ENCODE measurements around the gene ZNF680.
"Not testable (repeated sequence)": the region's sequence is repeated elsewhere in the genome, so short reads cannot be mapped to it uniquely, and the experiment has no call there.

Gene ZNF680

DNA sequence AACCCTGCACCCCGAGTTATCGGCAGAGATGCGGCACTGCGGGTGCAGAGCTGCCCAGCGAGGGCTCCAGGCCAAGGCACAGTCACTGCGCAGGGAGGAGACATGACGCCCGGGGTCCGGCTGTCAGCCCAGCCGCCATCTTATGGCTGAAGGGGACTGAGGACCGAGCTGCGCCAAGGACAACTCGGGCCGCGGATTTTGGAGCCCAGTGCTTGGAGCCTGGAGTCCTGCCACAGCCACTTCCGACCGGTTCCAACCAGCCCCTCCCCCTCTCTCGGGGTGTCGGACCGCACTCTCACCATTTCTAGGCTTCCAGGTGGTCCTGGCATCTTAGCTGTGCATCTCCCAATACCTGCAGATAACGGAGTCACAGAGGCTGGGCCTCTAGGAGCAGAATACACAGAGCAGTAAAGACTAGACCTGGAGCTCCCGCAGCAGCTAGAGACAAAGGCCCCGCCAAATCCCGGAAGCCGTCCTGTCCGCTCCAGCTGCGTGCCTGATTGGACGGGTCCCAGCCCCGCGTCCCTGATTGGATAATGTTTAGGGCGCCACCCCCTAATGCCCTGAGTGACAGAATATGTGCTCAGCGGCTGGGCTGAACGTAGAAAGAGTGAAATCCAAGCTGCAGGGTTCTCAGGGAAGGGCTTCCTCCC is at the start of gene ZNF680:
ZNF680 (minus strand) TSS at position 446 of the 653 bp plus-strand sequence; CDS start at position 329, 117 bp downstream.
- DNase-seq, result peak; percentile 90 to 93

DNA sequence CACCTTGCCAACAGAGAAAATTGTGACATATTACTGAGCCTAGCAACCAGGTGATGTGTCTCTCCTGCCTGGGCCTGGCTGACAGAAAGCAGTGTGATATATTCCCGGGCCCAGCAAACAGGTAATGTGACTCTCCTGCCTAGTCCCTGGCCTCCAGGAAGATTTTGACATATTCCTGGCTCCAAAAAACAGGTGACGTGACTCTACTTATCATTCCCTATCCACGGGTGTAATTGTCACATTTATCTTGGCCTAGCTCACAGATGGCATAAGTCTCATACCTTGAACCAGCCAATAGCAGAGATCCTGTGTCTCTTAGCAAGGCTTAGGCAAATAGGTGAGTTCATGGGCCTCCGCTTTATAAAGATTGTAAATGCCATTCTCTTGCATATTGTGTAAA is 49.6 kb upstream of the ZNF680 start:
- DNase-seq, result no peak

DNA sequence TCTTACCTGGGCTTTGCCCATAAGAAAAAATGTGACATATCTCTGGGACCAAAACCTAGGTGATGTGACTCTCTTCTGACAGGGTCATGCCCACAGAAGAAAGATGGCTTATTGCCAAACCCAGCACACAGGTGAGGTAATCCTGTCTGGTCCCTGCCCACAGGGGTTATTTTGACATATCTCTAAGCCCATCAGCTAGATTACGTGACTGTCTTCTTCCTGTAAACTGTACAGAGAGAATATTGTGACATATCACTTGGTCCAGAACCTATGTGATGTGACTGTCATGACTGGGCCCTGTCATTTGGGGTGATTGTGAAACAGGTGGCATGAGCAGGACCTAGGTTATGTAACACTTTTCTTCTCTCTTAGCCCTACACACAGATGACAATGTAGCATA is 48.8 kb upstream of the ZNF680 start:
- no peak for DNase-seq

DNA sequence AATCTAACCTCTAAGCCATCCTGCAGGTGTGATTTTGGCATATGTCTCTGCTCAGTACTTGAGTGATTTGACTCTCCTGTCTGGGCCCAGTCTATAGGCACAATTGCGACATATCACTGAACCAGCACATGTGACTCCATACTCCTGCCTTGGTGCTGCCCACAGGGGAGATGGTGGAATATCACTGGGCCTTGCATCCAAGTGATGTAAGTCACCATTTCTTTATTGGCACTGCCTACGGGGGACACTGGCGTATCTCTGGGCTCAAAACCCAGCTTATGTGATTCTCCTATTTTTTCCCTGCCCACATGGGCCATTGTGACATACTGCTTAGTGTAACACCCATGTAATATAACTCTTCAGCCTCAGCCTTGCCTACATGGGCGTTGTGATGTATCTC is 48.1 kb upstream of the ZNF680 start:
- no peak for DNase-seq

DNA sequence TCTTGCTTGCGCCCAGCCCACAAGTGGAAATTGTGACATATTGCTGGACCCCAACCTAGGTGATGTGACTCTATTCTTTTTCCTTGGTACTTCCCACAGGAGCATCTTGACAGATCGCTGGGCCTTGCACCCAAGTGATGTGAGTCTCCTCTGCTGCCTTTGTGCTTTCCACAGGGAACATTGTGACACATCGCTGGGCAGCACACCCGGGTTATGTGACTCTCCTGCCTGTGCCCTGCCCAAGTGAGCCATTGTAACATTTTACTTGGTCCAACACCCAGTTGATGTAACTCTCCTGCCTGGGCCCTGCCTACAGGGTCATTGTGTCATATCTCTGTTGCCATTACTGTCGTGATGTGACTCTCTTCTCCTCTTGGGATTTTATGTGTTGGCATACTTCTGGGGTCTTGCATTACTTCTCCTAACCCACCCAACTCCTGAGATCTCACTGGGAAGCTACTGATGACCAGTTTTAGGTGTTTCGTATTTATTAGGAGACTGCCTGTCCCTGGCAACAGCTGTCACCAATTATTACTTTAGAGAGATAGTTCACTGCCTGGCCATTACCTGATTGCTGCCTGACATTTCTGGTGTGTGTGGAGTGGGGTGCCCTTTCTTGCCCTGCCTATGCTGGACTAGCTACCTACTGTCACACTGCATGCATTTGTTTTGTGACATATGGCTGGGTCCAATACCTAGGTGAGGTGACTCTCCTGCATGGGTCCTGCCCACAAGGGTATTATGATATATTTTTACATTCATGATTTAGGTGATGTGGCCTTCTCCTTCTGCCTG is 45.4 kb upstream of the ZNF680 start:
- DNase-seq, result no peak

DNA sequence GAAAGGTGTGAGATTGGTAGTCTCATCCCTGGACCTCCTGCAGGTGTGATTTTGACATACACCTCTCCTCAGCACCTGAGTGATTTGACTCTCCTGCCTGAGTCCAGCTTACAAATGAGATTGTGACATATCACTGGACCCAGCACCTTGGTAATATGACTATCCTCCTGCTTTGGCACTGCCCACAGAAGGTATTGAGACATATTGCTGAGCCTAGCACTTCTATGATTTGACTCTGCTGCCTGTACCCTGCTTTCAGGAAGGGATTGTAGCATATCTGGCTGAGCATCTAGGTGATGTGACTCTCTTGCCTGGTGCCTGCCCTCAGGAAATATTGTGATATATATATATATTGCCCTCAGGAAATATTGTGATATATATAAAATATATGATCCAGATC is 43.5 kb upstream of the ZNF680 start:
- DNase-seq, result no peak

DNA sequence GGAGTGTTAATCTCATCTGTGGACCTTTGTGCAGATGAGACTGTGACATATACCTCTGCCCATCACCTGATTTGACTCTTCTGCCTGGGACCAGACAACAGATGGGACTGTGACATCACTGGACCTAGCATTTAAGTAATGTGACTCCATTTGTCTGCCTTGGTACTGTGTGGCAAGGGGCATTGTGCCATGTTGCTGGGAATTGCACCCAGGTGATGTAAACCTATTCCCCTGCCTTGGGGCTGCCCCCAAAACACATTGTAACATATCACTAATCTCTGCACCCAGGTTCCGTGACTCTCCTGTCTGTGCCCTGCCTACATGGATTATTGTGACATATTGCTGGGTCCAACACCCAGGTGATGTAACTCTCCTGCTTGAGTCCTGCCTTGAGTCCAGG is 40.4 kb upstream of the ZNF680 start:
- no peak for DNase-seq

DNA sequence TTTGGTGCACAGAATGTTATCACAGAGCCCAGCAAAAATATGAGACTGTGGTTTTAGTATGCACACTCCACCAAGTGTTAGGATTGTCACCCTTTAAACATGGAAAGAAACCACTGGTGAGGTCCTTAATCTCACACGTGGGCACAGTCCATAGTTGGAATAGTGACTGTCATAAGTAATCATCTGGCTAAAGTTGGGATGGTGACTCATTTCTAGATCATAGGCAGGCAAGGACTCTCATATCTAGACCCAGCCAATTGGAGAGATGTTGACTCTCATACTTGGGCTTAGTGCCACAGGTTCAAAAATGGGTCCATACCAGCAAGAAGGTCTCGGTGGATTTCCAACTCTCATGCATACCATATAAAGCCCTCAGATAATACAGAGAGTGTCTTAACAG is 39.6 kb upstream of the ZNF680 start:
- no peak for DNase-seq

DNA sequence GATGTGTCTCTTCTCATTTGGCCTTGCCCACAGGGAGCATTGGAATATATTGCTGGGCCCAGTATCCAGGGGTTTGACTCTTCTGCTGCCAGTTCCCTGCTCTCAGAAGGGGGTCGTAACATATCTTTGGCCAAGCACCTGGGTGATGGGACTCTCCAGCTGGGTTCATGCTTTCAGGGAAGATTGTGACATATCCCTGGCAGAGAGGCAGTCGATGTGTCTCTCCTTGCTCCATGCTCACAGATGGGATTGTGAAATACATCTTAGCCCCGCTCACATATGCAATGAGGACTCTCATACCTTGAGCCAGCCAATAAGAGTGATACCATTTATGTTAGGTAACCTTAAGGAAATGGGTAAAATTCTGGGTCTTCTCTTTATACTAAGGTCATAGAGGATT is 39.2 kb upstream of the ZNF680 start:
- no peak for DNase-seq

DNA sequence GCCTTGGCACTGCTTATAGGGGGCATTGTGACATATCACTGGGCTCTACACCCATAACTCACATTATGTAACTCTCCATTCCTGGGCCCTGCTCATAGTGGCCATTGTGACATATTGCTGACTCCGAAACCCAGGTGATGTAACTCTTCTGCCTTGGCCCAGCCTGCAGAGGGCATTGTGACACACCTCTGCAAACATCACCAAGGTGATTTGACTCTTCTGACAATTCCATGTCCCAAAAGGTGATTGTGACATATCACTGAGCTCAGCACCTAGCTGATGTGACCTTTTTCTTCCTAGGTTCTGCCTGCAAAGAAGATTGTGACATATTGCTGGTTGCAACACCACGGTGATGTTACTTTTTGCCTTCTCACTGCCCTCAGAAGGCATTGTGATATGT is 36.5 kb upstream of the ZNF680 start:
- DNase-seq, result no peak

DNA sequence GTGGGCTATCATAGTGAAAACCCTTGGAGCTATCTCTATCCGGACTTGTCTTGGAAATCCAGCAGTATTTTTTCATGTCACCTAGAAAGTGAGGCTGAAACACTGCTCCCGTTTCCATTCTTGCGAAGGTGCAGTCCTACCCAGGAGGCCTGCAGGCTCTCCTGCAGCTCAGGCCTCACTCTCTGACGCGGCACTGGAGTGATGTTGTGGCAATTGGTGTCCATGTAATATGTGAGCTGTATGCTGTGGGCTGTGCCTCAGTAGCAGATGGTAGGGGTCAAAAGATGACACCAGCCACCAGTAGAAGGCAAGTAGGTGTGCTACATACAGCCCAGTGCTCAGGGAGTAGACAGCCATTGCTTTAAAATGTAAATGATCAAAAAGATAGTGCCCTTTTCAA is 28.1 kb upstream of the ZNF680 start:
- no peak for DNase-seq

DNA sequence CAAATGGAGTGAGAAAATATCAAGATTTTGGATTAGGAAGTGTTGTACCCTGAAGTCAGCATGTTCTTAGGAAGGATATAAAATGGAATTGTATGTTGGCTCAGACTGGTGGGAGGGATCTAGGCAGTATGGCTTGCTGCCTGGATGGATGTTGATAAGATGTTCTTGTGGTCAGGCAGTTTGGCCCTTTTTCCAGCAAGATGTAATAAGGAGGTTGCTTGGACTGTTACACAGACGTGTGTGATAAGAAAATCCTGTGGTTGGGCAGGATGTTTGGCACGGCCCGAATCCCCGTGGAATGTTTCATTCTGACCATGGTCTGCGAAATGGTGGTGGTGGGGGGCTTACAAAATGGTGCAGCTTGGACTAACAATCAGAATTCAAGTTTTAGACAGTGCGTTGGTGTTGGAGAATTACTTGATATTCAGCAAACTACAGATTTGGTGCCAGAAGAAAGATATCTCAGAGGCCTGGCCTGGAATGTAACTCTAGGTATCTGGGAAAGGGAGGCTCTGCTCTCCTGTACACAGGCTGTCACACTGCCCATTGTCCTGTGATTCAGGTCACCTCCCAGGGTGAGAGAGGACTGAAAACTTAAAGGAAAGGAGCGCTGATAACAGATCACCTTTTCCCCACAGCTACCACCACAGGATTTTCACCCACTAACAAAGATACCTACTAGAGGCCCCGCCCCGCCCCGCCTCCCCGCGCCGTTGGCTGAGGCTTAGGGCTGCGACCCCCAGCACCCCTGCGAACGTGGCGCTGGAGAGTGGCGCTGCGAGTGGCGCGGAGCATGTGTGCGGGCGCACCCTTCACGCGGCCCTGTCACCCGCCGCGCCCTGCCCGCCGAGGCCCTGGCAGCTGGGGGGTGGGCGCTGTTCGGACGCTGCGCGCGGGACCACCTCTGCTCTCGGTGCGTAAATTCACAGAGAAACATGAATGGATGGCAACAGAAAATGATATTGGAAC is 19.3 kb upstream of the ZNF680 start:
- no peak for DNase-seq

DNA sequence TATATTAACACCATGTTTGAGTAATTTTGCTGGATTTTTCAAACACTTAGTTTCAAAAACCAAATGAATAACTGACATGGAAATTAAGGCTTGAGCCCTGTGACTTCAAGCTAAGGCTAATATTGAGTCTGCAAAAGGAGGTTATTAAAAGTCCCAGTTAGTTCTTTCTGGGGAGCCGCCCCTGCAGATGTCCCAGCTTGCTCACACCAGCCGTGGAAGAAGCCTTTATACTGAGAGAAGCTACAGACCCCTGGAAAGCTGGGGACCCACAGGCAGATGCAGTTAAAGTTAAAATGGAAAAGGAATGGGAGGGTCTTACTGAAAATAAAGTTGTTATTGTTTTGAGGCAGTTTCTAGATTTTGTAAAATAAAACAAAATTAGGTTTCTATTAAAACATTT is 18.5 kb upstream of the ZNF680 start:
- DNase-seq, result no peak

DNA sequence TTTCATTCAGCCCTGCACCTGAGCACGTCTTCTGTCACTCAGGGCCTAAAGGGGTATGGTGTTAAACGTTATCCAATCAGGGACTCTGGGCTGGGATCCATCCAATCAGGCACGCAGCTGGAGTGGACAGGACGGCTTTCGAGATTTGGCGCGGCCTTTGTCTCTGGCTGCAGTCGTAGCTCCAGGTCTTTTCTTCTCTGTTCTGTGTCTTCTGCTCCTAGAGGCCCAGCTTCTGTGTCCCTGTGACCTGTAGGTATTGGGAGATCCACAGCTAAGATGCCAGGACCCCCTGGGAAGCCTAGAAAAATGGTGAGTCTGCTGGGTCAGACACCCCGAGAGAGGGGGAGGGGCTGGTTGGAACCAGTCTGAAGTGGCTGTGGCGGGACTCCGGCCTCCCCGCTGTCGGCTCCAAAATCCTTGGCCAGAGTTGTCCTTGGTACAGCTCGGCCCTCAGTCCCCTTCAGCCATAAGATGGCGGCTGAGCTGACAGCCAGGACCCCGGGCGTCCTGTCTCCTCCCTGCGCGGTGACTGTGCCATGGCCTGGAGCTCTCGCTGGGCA is 11.7 kb upstream of the ZNF680 start:
- no peak for DNase-seq

DNA sequence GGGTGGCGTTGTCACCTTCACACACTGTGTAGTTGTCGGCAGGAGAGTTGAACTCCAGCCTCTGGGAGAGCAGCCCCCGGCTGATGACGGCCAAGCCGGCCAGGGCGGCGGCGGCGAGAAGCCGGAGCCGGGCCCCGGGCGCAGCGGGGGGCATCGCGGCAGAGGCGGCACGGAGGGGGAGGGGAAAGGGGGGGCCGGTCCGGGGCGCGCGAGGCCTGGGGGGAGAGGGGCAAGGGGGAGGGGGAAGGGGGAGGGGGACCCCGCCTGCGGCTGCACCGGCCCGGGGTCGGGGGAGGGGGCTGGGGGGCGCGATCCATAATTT is 7.4 kb upstream of the ZNF680 start:
- DNase-seq, result not testable (repeated sequence)

DNA sequence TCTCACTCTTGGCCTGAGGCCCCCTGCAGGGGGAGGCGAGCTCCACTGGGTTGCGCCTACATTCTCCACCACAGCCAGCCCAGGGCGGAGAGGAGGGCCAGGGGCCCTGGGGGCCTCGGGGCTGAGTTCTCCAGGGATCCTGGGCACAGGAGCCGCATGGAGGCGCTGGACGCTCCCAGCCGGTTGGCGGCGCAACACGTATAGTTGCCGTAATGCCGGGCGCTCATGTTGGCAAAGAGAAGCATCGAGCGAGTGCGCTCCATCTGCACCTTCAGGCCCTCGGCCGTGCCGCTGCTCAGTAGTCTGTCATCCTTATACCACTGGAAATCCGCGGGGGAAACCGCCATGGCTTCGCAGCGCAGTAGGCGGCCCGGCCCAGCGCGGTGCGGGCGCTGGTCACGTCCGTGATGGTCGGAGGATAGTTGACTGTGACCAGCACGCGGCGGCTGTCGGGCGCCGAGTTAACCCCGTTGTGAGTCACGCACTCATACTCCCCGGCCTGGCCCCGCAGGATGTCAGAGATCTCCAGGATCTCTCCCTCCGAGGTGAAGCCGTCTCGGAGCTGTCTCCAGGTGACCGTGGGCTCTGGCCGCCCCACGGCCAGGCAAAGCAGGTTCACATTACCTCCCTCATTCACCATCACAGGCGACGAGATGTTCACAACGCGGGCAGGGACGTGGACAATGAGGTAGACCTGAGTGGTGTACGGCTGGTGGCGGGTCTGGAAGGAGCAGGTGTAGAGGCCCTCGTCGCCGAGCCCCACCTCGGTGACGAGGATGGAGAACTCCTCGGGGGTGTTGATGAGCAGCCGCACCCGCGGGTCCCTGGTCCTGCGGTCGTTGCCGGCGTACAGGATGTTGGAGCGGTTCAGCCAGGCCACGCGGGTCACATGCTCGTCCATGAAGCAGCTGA is 6.8 kb upstream of the ZNF680 start:
- DNase-seq, result peak; percentile 31 to 53

DNA sequence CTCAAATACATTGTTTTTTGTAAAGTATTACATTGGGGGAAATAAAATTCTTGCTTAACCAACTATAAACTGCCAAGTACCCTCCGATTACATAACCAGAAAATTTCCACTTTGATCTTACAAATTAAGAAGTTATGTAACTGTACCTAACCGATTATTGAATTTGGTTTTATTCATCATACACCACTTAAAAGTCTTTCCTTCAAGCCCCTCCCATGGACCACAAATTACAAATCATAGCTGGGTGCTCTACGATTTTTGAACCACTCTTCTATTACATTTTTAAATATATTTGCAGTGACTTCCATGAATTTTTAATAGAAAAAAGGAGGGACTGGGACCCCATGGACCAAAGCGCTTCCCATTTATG is 630 bp downstream of the ZNF680 start:
- peak in 1 of 2 donors; percentile 34 for DNase-seq

DNA sequence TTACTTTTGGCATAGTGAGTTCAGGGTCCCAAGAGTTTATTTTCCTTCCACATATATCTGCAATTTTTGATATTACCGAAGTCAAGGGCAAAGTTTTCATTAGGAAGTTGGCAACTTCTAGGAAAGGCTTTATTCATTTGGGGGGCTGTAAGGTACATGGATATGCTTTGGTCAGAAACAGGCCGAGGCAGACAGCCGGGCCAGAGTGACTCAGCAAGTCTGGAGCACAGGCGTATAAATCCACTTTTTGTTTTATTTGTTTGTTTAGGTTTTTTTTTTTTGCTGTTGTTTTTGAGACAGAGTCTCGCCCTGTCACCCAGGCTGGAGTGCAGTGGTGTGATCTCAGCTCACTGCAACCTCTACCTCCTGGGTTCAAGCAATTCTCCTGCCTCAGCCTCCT is 3.7 kb downstream of the ZNF680 start:
- no peak for DNase-seq

DNA sequence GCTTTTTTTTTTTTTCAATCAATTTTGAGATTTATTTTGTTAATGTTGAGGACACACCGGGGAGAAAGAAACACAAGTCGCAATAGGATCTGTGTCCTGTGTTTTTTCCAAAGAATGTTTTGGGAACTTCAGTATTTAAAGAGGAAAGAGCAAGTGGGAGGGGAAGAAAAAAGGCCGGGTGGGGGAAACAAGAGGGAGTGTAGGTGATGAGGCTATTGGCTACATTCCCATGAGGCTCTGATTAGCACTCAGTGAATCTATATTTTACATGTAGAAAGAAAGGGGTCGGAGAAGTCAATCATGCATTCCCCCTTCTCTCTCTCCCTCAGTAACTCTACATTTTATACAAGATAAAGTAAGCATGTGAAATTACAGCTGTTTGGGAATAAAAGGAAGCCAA is 4.1 kb downstream of the ZNF680 start:
- no peak for DNase-seq

DNA sequence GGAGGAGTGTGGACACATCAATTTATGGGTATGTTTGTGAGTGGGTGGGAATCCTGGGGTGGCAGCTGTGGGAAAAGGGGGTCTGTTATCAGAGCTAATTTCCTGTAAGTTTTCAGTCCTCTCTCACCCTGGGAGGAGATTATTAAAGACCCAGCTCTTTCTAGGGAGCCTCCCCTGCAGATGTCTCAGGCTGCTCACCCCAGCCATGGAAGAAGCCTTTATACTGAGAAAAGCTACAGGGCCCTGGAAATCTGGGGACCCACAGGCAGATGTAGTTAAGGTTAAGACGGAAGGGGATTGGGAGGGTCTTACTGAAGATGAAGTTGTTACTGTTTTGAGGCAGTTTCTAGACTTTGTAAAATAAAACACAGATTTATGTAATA is 4.6 kb downstream of the ZNF680 start:
- DNase-seq, result no peak

DNA sequence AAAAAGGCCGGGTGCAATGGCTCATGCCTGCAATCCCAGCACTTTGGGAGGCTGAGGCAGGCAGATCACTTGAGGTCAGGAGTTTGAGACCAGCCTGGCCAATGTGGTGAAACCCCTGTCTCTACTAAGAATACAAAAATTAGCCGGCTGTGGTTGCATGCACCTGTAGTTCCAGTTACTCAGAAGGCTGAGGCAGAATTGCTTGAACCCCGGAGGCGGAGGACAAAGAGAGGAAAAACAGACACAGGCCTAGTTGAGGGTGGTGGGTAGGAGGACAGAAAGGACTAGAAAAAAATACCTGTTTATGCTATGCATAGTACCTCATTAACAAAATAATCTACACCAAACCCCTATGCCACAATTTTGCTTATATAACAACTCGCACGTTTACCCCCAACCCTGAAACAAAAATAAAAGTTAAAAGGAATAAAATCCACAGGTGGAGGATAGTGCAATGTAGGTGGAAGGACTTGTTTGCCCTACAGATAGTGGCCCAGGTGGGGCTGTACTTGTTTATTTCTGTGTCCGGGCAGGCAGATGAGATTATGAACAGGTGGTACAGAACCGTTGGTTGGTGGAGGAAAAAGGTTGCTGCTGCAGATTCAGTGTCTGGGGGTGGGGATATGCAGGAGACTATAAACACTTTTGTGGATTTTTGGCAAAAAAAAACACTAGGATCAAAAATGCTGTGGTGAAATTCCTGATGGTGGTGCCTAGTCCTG is 5.1 kb downstream of the ZNF680 start:
- DNase-seq, result no peak

DNA sequence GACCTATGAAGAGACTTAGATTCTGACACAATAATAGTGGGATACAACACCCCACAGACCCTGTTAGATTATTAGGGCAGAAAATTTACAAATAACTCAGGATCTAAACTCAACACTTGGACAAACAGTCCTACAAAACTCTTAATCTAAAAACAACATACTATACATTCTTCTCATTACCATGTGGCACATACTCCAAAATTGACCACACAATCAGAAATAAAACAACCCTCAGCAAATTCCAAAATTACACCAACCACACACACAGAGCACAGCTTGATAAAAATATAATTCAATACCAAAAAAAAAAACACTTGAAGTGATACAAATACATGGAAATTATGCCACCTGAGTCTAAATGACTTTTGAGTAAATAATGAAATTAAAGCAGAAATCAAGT is 7.8 kb downstream of the ZNF680 start:
- DNase-seq, result no peak
